ENCODE measurements around the gene OPCML. TPM values are rescaled to one million over a fixed set of nuclear protein-coding genes. Genes with fewer than 3 reads are reported as not detected.

The OPCML gene
- total and polyA plus RNA-seq, 2 of the 13 experiments (the other 11 are each of a cell fraction or from before 2014, with no cell fraction given), result not detected

- no peak for TF ChIP-seq E2F2 (CRISPR knock-in tag; IDR thresholded peaks at IDR 0.05; ENCODE audit: borderline replicate concordance)
Observed at GRCh38 chr11:132874638-132875037, 657.7 kb downstream of the OPCML start (continued).

- FAIRE-seq, result no peak
- Histone ChIP-seq H3K79me2 (ENCODE audit: insufficient read depth, low read length) (no peaks in the 10 kb centered on the region), H3K9me3 (ENCODE audit: low read length) (no peaks in the 10 kb centered on the region; the same call in 1 of the 2 replicates), H3K4me3 (replicated peaks in 1 of 3; ENCODE audit: insufficient read depth in 1 of 3, low read depth in 2 of 3, low read length in 3 of 3) (no peak overlapping the region), H3K4me1 (ENCODE audit: insufficient read depth, low read length) (no peaks in the 10 kb centered on the region), H3K9ac (ENCODE audit: insufficient read depth, low read depth, low read length) (no peak overlapping the region), H3K27me3 (ENCODE audit: control insufficient read depth in 1 of 2, insufficient read depth in 2 of 2, low read length in 2 of 2) (no peaks in the 10 kb centered on the region), H3K27ac (ENCODE audit: extremely low read length, insufficient read depth, low read length) (no peak overlapping the region), H3K4me2 (ENCODE audit: low read depth, low read length) (no peak overlapping the region), H4K20me1 (ENCODE audit: insufficient read depth, low read length) (no peaks in the 10 kb centered on the region), H2AFZ (ENCODE audit: low read length) (no peak overlapping the region), H3K36me3 (replicated peaks in 1 of 2; ENCODE audit: control insufficient read depth in 1 of 2, insufficient read depth in 2 of 2, low read length in 2 of 2) (no peaks in the 10 kb centered on the region)
- in situ Hi-C loops (cut with HindIII; ENCODE audit: extremely low pct_ligation_motif_present, low pct_unique_long_range_greater_than_20kb), result no loop called here
- no peak for ATAC-seq
- intact Hi-C loops (cut with micrococcal nuclease; ENCODE audit: unreplicated experiment), result no loop called here
- BruUV-seq (replicated peaks), result no TSS peak
- ChIA-PET CTCF (ENCODE audit: low intra/inter-chr PET ratio, low total read pairs) (no interaction called here), POLR2A (no interaction called here)
- DNase-seq (ENCODE audit: low spot score), result no peak
- 13% methylated on average over 5 of the region's 5 CpGs for WGBS (ENCODE audit: low lambda C conversion rate)
- TF ChIP-seq ZNF547 (CRISPR knock-in tag; IDR thresholded peaks at IDR 0.05), result no peak
- no peak for TF ChIP-seq HMG20B (CRISPR knock-in tag; conservative IDR thresholded peaks at IDR 0.05)
- no peak for TF ChIP-seq RARG (CRISPR knock-in tag; IDR thresholded peaks at IDR 0.05; ENCODE audit: low read depth)
- no peak for TF ChIP-seq RBAK (CRISPR knock-in tag; IDR thresholded peaks at IDR 0.05)
- no peak for TF ChIP-seq ZBTB4 (CRISPR knock-in tag; IDR thresholded peaks at IDR 0.05; ENCODE audit: borderline replicate concordance)
- TF ChIP-seq HMGXB4 (CRISPR knock-in tag; IDR thresholded peaks at IDR 0.05; ENCODE audit: borderline replicate concordance in 1 of 2, low read depth in 1 of 2), result no peak
- TF ChIP-seq HDAC6 (IDR thresholded peaks at IDR 0.05; ENCODE audit: low read depth, low read length), result no peak
- no peak for TF ChIP-seq THRA (CRISPR knock-in tag; IDR thresholded peaks at IDR 0.05; ENCODE audit: borderline replicate concordance)
- TF ChIP-seq IRF2 (CRISPR knock-in tag; IDR thresholded peaks at IDR 0.05), result no peak
- no peak for TF ChIP-seq ZNF710 (CRISPR knock-in tag; IDR thresholded peaks at IDR 0.05; ENCODE audit: borderline replicate concordance)
- TF ChIP-seq HHEX (CRISPR knock-in tag; IDR thresholded peaks at IDR 0.05), result no peak
- no peak for TF ChIP-seq HDAC2 (CRISPR knock-in tag; IDR thresholded peaks at IDR 0.05)
Observed at GRCh38 chr11:132873841-132874240, 658.5 kb downstream of the OPCML start.

Data from HepG2 (cell line).